ENCODE data around the gene OTUD6A. TPM values are rescaled to one million over a fixed set of nuclear protein-coding genes. Genes with fewer than 3 reads are reported as not detected.
A peak's percentile ranks its signal among the peaks of the same experiment; 100 is the strongest.
"Not testable (repeated sequence)": the region's sequence is repeated elsewhere in the genome, so short reads cannot be mapped to it uniquely, and the experiment has no call there.

The OTUD6A gene
- total RNA-seq, 1 experiment from 2014 or later = not detected

DNA sequence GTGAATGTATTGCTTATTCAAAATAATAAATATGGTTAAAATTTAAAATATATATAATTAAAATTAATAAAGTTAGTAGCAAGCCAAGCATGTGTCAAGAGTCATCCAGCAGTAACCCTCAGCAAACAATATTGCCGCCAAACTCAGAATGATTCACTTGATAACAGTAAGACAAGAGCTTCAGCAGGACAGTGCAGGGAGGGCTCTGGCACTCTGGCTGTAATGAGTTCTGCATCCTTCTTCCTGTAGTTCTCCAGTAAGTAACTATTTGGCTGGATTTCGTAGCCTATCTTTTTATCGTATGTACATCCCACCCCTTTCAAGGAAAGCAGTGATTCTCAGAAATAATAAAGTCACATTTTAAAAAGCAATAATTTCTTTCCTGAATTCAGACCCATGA lies 17.6 kb downstream of the OTUD6A start:
- no peak overlapping the region for H3K27ac ChIP-seq
- H3K4me1 ChIP-seq = no peaks in the 10 kb centered on the region
- no peak for DNase-seq
- H3K9me3 ChIP-seq (replicated peaks) = no peaks in the 10 kb centered on the region
- no peaks in the 10 kb centered on the region for H3K36me3 ChIP-seq
- no peaks in the 10 kb centered on the region for H3K27me3 ChIP-seq
- H3K4me3 ChIP-seq = no peak overlapping the region

DNA sequence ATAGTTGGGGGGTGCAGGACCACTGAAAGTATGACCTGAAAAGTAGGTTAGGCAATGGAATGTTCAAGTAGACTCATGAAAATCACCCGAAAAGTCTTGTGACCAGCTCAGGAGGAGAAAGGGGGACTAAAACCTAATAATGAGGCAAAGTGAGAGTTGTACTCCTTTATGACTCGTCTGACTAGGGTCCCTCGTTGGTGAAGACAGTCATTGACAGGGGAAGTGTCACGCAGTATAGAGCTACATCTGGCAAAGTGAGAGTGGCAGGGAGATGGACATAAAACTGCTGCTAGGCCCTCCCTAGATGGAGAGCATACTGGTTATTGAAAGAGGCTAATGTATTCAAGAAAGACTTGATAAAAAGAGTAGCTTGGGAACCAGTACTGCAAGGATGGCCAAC lies 20.5 kb downstream of the OTUD6A start:
- Histone ChIP-seq H3K27me3 (no peaks in the 10 kb centered on the region), H3K4me3 (no peak overlapping the region), H3K4me1 (no peaks in the 10 kb centered on the region), H3K9me3 (replicated peaks) (no peaks in the 10 kb centered on the region), H3K27ac (no peak overlapping the region), H3K36me3 (no peaks in the 10 kb centered on the region)
- DNase-seq = no peak

DNA sequence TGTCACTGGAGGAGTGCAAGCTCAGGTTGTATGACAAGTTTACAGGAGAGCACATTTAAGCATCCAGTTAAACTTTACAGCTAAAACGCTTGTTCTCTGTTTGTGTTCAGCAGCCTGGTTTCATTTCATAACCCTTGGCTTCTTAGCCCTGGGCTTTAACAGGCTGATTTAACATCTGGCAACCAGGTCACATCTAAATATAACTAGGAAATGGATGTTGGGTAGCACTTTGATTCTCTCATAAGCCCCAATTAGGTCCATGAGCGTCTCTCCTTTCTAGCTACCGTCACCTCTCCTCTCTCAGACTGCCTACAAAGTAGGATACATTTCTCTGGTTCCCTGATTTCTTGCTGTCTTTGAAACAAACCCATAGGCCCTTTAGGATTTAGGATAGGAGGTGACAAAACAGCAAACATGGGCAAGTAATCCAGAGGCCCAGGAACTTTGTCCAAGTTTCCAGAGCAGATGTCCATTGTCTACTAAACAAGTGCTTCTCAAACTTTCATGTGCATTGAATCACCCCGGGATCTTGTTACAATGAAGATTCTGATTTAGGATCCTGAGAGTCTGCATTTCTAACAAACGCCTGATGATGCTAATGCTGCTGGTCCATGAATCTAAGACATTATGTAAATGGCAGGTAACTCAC lies 22.5 kb downstream of the OTUD6A start:
- Histone ChIP-seq H3K27me3 (no peaks in the 10 kb centered on the region), H3K4me3 (no peak overlapping the region), H3K9me3 (replicated peaks) (no peaks in the 10 kb centered on the region), H3K36me3 (no peaks in the 10 kb centered on the region), H3K27ac (no peak overlapping the region), H3K4me1 (no peaks in the 10 kb centered on the region)
- no peak for DNase-seq

DNA sequence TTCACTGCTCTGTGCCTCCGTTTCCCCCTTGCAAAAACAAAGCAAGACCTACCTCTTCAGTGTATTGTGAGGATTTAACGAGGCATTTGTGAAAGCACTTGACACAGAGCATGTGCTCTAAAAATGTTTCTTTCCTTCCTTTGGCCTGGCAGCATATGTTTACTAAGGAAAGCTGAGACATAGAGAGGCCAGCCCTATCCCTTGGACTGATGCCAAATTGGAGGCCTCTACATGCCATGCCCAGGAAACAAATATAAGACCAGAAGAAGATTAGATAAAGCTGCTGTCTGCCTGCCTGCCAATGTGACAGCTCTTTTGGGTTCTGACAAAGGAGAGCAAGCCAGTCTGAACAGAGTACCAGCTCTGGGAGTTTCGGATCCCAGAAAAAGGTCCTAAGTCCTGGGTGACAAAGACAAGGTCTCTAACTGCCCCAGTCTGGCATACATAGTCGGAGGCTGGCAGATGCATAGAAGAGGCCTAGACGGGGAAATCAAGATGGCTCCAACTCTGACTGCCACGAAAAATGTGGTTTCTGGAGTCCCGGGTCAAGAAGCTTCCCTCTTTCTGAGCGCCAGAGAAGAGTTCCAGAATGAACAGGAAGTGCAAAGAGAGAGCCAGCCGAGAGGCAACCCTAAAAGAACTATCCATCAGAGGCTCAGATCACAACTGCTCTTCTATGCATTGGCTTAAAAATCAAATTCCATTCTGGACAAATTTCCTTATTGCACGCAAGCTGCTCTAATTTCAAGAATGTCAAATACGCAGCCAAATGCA lies 25.8 kb downstream of the OTUD6A start:
- H3K27me3 ChIP-seq = no peaks in the 10 kb centered on the region
- no peak overlapping the region for H3K27ac ChIP-seq
- H3K4me1 ChIP-seq = no peaks in the 10 kb centered on the region
- DNase-seq = peak; percentile 19 to 50
- no peak overlapping the region for H3K4me3 ChIP-seq
- no peaks in the 10 kb centered on the region for H3K9me3 ChIP-seq (replicated peaks)
- no peaks in the 10 kb centered on the region for H3K36me3 ChIP-seq

DNA sequence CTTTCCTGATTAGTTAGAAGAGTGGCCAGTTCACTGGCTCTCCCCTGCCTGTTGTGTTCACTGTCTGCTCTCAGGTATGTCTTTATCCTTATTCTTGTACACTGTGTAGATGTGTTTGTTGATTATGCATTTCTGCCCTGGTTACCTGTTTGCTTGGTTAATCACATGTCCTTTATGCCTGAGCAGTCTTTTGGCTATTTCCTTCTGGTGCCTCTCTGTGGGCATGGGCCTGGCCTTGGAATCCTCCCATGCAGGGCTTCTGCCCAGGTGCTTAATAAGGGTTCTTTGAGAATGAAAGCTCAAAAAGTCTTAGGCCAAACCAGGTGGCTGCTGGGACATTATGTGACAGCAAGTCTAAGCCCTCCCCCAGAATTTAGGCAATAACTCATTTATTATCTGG lies 26.5 kb downstream of the OTUD6A start:
- no peak overlapping the region for H3K27ac ChIP-seq
- no peaks in the 10 kb centered on the region for H3K36me3 ChIP-seq
- no peaks in the 10 kb centered on the region for H3K9me3 ChIP-seq (replicated peaks)
- H3K4me3 ChIP-seq = no peak overlapping the region
- no peaks in the 10 kb centered on the region for H3K27me3 ChIP-seq
- H3K4me1 ChIP-seq = no peaks in the 10 kb centered on the region
- DNase-seq = no peak

DNA sequence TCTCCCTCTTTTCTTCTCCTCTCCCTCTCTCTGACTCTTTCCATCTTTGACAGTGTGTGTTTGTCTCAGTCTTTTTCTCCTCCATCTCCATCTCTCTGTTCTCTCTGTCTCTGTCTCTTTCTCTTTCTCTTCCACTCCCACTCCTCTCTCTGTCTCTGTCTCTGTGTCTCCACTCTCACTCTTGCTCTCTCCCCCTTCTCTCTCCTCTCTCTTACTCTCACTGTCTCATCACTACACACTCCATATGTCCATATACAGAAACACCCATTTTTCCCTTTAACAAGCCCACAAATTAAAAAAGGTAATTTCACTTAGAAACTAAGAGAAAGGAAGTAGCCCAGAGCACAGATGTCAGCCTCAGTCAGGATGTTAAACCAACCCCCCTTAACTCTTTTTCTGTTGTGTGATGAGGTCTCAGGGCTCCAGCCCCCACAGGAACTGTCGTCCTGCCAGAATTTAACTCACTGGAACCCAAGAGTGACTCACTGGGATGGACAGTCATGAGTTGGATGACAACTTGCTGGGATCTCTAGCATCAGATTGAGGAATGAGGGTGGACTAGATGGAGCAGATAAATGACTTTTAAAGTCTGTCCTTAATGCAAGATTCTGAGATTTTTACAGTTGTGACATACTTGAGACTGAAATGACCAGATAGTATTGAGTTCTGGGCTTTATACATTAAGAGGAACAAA lies 27.5 kb downstream of the OTUD6A start:
- H3K4me1 ChIP-seq = no peaks in the 10 kb centered on the region
- no peaks in the 10 kb centered on the region for H3K9me3 ChIP-seq (replicated peaks)
- H3K27me3 ChIP-seq = no peaks in the 10 kb centered on the region
- DNase-seq = no peak
- H3K27ac ChIP-seq = no peak overlapping the region
- no peaks in the 10 kb centered on the region for H3K36me3 ChIP-seq
- H3K4me3 ChIP-seq = no peak overlapping the region

DNA sequence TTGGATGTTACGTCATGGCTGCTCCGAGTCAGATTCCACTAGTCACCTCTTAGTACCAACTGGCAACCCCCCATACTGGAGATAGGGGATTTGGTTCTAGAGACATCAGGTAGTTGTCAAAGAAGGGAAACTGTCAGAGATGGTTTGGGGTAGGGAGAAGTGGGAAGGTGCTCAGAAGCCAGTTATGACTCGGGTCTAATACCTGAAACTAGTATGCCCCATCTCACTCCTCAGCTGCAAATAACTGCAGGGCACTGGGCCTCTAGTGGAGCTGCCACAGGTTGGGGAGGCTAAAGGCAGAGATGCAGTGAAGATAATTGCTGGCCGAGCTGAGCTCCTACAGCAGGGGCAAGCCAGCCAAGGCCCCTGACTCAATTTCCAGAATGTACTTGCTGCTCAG lies 30.0 kb downstream of the OTUD6A start:
- DNase-seq = no peak
- Histone ChIP-seq H3K27me3 (no peaks in the 10 kb centered on the region), H3K9me3 (replicated peaks) (no peaks in the 10 kb centered on the region), H3K36me3 (no peaks in the 10 kb centered on the region), H3K4me3 (no peak overlapping the region), H3K27ac (no peak overlapping the region), H3K4me1 (no peaks in the 10 kb centered on the region)

DNA sequence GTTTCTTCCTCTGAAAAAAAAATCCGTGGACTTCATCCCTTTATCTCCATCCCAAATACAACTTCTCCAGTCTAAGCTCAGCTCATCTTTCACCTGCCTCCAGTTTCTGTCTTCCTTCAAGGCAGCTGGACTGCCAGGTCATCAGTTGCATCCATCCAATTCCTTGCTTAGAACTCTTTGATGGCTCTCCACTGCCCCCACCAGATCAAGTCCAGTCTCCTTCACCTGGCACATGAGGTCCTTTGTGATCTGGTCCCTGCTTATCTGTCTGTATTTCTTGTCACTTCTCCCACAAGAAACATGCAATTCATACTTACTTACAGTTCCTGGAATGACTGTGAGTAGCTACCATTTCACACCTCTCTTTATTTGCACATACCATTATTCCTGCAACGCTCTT lies 33.8 kb downstream of the OTUD6A start:
- DNase-seq = peak in 1 of 2 experiments; percentile 4
- H3K4me1 ChIP-seq = no peaks in the 10 kb centered on the region
- H3K27ac ChIP-seq = no peak overlapping the region
- no peaks in the 10 kb centered on the region for H3K9me3 ChIP-seq (replicated peaks)
- H3K27me3 ChIP-seq = no peaks in the 10 kb centered on the region
- H3K4me3 ChIP-seq = no peak overlapping the region
- H3K36me3 ChIP-seq = no peaks in the 10 kb centered on the region

DNA sequence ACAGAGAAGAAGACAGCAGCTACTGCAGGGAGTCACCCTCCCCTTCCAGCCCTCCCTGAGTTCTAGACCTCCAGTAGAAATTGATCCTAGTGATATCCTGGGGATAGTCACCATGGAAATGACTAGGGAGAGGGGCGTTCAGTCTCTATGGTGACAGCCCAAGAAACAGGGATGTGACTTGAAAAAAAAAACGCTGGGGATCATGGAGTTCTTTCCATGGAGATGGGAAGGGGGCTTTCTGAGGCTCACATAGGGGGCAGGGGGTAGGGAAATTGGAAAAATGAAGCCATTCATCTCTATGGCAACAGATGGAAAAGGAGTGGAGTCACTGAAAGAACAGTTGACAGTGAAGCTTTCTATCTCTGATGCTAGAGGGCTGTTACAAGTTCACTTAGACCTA lies 43.0 kb downstream of the OTUD6A start:
- DNase-seq = no peak
- no peak overlapping the region for H3K4me3 ChIP-seq
- H3K27ac ChIP-seq = no peak overlapping the region

DNA sequence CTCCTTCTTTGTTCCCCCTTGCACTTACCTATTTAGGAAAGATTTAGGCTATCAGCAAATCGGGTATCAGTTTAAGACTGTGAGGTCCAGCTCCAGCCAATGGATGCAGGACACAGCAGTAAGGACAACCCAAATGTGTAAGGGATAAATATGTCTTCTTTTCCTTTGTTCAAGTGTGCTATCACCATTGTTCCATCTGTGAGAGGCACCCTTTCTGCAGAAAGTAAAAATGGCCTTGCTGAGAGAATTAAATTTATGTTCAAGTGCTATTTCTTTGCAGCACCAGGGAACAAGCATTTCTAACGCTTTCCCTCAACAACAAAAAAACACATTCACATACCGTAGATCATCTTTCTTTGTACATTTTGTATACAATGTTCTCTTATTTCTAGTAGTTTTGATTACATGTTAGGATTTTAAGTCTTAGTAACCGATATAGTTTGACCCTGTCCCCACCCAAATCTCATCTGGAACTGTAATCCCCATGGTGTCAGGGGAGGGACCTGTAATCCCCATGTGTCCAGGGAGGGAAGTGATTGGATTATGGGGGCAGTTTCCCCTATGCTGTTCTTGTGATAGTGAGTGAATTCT lies 49.3 kb downstream of the OTUD6A start:
- H3K27me3 ChIP-seq, DNase-seq: not testable (repeated sequence)

More for the DNA sequence above, 43.0 kb downstream of the OTUD6A start:
- Histone ChIP-seq H3K9me3 (replicated peaks) (no peaks in the 10 kb centered on the region), H3K36me3 (no peaks in the 10 kb centered on the region), H3K27me3 (no peaks in the 10 kb centered on the region), H3K4me1 (no peaks in the 10 kb centered on the region)

More for the DNA sequence above, 49.3 kb downstream of the OTUD6A start:
- not testable (repeated sequence) for H3K4me1 ChIP-seq; H3K9me3 ChIP-seq (replicated peaks); H3K27ac ChIP-seq; H3K4me3 ChIP-seq; H3K36me3 ChIP-seq

Other genes with a start within 250 kb of the OTUD6A start
- gene AWAT2, start 12.5 kb upstream of the OTUD6A start, total RNA-seq (2014; rRNA removed; shearing (Covaris generic)) = not detected in 2 replicates
- 62.1 and 66.4 TPM in 2 replicates for gene IGBP1, start 71.0 kb downstream of the OTUD6A start, total RNA-seq (2014; rRNA removed; shearing (Covaris generic))
- not detected in 2 replicates for gene DGAT2L6, start 115.0 kb downstream of the OTUD6A start, total RNA-seq (2014; rRNA removed; shearing (Covaris generic))
- gene AWAT1, start 172.2 kb downstream of the OTUD6A start, total RNA-seq (2014; rRNA removed; shearing (Covaris generic)) = not detected in 2 replicates
- 0.22 TPM in 1 of 2 replicates, not detected in the other for gene P2RY4, start 197.7 kb downstream of the OTUD6A start, total RNA-seq (2014; rRNA removed; shearing (Covaris generic))
- not detected in 2 replicates for gene ARR3, start 205.9 kb downstream of the OTUD6A start, total RNA-seq (2014; rRNA removed; shearing (Covaris generic))
- gene RAB41, start 219.7 kb downstream of the OTUD6A start, total RNA-seq (2014; rRNA removed; shearing (Covaris generic)) = not detected in 2 replicates
- 86.5 and 91.6 TPM in 2 replicates for gene PDZD11, start 227.5 kb downstream of the OTUD6A start, total RNA-seq (2014; rRNA removed; shearing (Covaris generic))
- 60.9 and 63.1 TPM in 2 replicates for gene KIF4A, start 227.6 kb downstream of the OTUD6A start, total RNA-seq (2014; rRNA removed; shearing (Covaris generic))

Data from SJCRH30 (cell line).